Upper lobe of left lung (tissue), 6 donors: ENCODE results near the gene AP2A2. TPM values are rescaled to one million over a fixed set of nuclear protein-coding genes. Genes with fewer than 3 reads are reported as not detected.

ENCODE experiments used
- ATAC-seq, 2 donors: fragments of 200-7000 bp; cut with Tn5 transposase; one replicate each; pipeline ENCODE4 v1.9.1; 2022; ENCODE audit warnings: mild to moderate bottlenecking in 2 of 2, moderate library complexity in 2 of 2; ENCODE audit not compliant: low FRiP score in 2 of 2
- DNase-seq, 2 donors: peaks; one replicate each; pipeline ENCODE4 v3.0.0-alpha.2; 2019 to 2020
- H3K27ac ChIP-seq, 4 donors: fragments of 200-600 bp; sonication (generic); one replicate each; pipeline ENCODE4 v1.5.1; 2016 to 2019
- H3K27me3 ChIP-seq, 4 donors: fragments of 200-600 bp; sonication (generic); one replicate each; pipeline ENCODE4 v1.5.1; 2017 to 2019
- H3K36me3 ChIP-seq, 4 donors: fragments of 200-600 bp; sonication (generic); one replicate each; pipeline ENCODE4 v1.5.1; 2016 to 2019
- H3K4me1 ChIP-seq, 4 donors: fragments of 200-600 bp; sonication (generic); one replicate each; pipeline ENCODE4 v1.5.1; 2018 to 2019
- H3K4me3 ChIP-seq, 4 donors: fragments of 200-600 bp; sonication (generic); one replicate each; pipeline ENCODE4 v1.5.1; 2017 to 2019; ENCODE audit warnings: mild to moderate bottlenecking in 2 of 4, moderate library complexity in 1 of 4
- H3K9me3 ChIP-seq, 4 donors: fragments of 200-600 bp; sonication (generic); one replicate each; pipeline ENCODE4 v1.5.1; 2018 to 2019
- EP300 ChIP-seq, 4 donors: sonication (generic); formaldehyde crosslinking; IDR thresholded peaks; one replicate each; pipeline ENCODE4 v1.5.1; 2017; ENCODE audit warnings: antibody characterized with exemption in 4 of 4, control low read depth in 2 of 4
- POLR2A ChIP-seq, 4 donors: fragments of 450-650 bp; IDR thresholded peaks; one replicate each; pipeline ENCODE4 v1.5.1; 2016 to 2017; ENCODE audit warnings: antibody characterized with exemption in 4 of 4, mild to moderate bottlenecking in 2 of 4
- POLR2AphosphoS5 ChIP-seq, 2 donors: sonication (generic); formaldehyde crosslinking; IDR thresholded peaks; one replicate each; pipeline ENCODE4 v1.5.1; 2017; ENCODE audit warnings: antibody characterized with exemption in 2 of 2
- WGBS, 2 donors: methylation state at CpG; one replicate each; pipeline ENCODE4 v1.1.5; 2017 to 2018; 5-methylcytosine and 5-hydroxymethylcytosine counted together
- total RNA-seq, 6 donors: library from RNA; depleted of rRNA in 4 of 6; stranded (reverse); fragments of >200 nt in 4 of 6; gene quantifications; one replicate each; pipeline versions ENCODE4 v1.1.0 to v1.2.1, GENCODE V29; 2016 to 2021
- TF ChIP-seq, protein P1 (sequence below), 6 experiments: fragments of 450-650 bp in 4 of 6; fragments of 200-600 bp in 2 of 6; sonication (generic) in 2 of 6; IDR thresholded peaks; one replicate each; pipeline ENCODE4 v1.5.1; 2016 to 2019; ENCODE audit warnings: antibody characterized with exemption in 6 of 6
- donor health status: DM: no; HTN: no; CAD: no; lungs with moderate emphysema.
- donor health status: DM: no; HTN: yes; CAD: no; lungs with severe emphysema.

Gene AP2A2
- total RNA-seq, 6 donors from 2014 or later: 55.7 to 273 (median 103) TPM

DNA sequence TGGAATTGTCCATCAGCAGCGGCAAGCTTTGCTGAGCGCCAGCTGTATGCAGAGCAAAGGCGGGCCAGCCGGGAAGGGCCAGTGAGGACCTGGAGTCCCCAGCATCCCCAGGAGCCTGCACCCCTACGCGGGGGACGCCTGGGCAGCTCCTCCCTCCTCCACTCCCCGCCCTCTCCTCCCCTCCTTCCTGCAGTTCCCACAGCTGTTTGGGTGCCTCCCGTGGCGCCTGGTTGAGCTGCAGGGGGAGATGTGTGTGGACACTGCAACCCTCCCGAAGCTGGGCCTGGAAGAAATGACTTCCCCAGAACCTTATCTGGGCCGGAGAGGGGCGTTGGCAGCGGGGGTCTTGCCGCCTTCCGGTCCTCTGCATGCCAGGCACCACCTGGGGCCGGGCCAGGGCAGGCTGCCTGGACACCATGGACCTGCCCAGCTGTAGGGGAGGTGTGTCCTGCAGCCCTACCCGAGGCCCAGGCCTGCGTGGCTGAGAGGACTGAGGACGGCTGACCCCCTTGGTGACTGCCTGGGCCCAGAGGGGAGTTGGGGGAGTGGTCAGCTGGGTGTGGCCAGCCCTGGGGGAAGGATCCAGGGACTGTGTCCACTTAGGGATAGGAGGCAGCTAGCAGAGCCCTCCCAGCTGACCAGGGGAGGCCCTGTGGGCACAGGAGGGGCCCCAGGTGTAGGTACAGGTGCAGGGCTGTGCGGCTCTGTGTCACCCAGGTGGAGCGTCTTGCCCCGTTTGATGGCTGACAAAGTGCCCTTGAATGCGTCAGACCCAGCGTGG, 127.6 kb downstream of the AP2A2 start:
- TF ChIP-seq EP300 (IDR thresholded peaks at IDR 0.05) (no peak), POLR2A (IDR thresholded peaks at IDR 0.05) (no peak), POLR2AphosphoS5 (IDR thresholded peaks at IDR 0.05) (no peak)
- TF ChIP-seq, protein P1, sequence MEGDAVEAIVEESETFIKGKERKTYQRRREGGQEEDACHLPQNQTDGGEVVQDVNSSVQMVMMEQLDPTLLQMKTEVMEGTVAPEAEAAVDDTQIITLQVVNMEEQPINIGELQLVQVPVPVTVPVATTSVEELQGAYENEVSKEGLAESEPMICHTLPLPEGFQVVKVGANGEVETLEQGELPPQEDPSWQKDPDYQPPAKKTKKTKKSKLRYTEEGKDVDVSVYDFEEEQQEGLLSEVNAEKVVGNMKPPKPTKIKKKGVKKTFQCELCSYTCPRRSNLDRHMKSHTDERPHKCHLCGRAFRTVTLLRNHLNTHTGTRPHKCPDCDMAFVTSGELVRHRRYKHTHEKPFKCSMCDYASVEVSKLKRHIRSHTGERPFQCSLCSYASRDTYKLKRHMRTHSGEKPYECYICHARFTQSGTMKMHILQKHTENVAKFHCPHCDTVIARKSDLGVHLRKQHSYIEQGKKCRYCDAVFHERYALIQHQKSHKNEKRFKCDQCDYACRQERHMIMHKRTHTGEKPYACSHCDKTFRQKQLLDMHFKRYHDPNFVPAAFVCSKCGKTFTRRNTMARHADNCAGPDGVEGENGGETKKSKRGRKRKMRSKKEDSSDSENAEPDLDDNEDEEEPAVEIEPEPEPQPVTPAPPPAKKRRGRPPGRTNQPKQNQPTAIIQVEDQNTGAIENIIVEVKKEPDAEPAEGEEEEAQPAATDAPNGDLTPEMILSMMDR (IDR thresholded peaks at IDR 0.05): no peak
- Histone ChIP-seq H3K9me3 (no peaks in the 10 kb centered on the region), H3K4me1 (peaks cover 5 to 14% (median 7%) of the 10 kb centered on the region in 4 donors), H3K4me3 (no peak overlapping the region), H3K36me3 (no peaks in the 10 kb centered on the region), H3K27ac (no peak overlapping the region), H3K27me3 (peaks cover 0 to 7% (median 0%) of the 10 kb centered on the region in 4 donors)
- ATAC-seq: no peak
- 65 to 80% methylated on average over 9 to 21 of the region's 25 CpGs for WGBS, 2 donors
- peak in 1 of 2 donors; percentile 69 for DNase-seq

DNA sequence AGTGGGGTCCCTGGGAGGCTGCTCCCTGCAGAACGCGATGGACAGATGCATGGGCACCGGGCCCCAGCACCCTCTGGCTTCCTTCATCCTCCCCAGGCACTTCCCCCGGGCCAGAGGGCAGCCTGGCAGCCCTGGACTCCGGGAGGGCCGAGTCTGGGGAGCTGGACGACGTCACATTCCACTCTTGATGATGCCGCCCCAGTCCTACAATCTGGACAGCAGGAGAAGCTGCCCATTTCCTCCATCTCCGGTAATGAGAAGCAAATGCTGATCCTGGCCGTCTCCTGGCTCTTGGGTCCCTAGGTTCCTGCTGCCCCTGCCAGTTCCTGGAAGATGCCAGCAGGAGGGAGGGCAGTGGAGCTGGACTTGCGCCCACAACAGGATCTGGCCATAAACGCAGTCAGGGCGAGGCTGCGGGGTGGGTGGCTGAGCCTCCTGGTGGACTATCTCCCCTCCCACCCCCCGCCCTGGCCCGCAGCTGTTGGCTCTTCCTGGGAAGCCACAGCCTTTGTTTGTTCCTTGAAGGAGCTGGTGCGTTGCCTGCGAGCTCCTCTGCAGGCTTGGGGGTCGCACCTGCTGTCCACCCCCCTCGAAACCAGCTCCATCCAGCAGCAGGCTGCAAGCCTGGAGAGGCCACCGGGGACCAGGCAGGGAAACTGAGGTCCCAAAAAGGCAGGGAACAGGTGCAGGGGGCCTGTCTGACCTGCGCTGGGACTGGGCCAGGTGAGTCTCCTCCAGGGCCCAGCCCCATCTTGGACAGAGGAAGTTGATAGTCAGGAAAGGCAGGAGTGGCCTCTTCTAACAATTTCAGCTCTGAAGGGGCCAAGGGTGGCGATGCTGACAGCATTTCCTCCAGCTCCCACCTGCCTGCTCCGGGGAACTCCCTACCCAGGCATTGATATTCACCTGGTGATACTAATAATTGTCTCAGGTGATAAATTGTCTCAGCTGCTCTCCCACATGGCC, 128.8 kb downstream of the AP2A2 start:
- DNase-seq (peak in 1 of 2 donors; percentile 63), ATAC-seq (no peak)
- TF ChIP-seq POLR2AphosphoS5 (IDR thresholded peaks at IDR 0.05): no peak
- no peak for TF ChIP-seq EP300 (IDR thresholded peaks at IDR 0.05)
- no peak for TF ChIP-seq POLR2A (IDR thresholded peaks at IDR 0.05)
- TF ChIP-seq, protein P1 (IDR thresholded peaks at IDR 0.05): no peak
- no peak overlapping the region for H3K27ac ChIP-seq
- no peak overlapping the region for H3K4me3 ChIP-seq
- H3K36me3 ChIP-seq: no peaks in the 10 kb centered on the region
- WGBS, 2 donors: 59 to 64% methylated on average over 17 to 18 of the region's 25 CpGs
- peaks cover 5 to 14% (median 7%) of the 10 kb centered on the region in 4 donors for H3K4me1 ChIP-seq
- H3K27me3 ChIP-seq: peaks cover 0 to 7% (median 0%) of the 10 kb centered on the region in 4 donors
- H3K9me3 ChIP-seq: no peaks in the 10 kb centered on the region

DNA sequence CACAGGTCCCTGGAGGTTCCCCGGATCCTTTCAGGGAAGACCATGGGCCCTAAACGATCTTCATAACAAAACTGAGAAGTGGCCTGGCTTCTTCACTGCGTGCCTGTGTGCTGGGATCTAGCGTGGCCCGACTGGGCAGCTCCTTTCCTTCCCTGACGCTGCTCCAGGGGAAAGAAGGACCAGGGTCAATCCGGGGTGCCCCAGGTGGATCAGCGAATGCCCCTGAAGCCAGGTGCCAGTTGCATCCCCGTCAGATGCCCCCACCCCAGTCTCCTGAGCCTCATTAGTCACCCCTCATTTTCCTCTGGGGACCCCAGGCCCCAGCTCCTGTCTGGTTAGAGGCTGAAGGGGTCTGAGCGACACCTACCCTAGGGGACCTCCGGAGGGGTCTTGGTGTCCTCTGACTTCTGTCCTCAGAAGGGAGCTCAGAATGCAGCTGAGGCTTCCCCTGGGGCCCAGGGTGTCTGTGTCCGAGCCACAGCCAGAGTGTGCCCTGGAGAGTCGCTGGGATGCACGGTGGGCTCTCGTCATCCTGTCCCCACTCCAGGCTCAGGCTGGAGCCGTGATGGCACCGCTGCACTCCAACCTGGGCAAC, 129.5 kb downstream of the AP2A2 start:
- Histone ChIP-seq H3K4me3 (no peak overlapping the region), H3K36me3 (no peaks in the 10 kb centered on the region), H3K27me3 (peaks cover 0 to 2% (median 0%) of the 10 kb centered on the region in 4 donors), H3K4me1 (peaks cover 0 to 14% (median 7%) of the 10 kb centered on the region in 4 donors), H3K27ac (no peak overlapping the region), H3K9me3 (no peaks in the 10 kb centered on the region)
- 90 to 91% methylated on average over 10 to 17 of the region's 17 CpGs for WGBS, 2 donors
- no peak for TF ChIP-seq POLR2AphosphoS5 (IDR thresholded peaks at IDR 0.05)
- no peak for TF ChIP-seq POLR2A (IDR thresholded peaks at IDR 0.05)
- TF ChIP-seq, protein P1 (IDR thresholded peaks at IDR 0.05): no peak
- no peak for TF ChIP-seq EP300 (IDR thresholded peaks at IDR 0.05)
- ATAC-seq: no peak
- no peak for DNase-seq

DNA sequence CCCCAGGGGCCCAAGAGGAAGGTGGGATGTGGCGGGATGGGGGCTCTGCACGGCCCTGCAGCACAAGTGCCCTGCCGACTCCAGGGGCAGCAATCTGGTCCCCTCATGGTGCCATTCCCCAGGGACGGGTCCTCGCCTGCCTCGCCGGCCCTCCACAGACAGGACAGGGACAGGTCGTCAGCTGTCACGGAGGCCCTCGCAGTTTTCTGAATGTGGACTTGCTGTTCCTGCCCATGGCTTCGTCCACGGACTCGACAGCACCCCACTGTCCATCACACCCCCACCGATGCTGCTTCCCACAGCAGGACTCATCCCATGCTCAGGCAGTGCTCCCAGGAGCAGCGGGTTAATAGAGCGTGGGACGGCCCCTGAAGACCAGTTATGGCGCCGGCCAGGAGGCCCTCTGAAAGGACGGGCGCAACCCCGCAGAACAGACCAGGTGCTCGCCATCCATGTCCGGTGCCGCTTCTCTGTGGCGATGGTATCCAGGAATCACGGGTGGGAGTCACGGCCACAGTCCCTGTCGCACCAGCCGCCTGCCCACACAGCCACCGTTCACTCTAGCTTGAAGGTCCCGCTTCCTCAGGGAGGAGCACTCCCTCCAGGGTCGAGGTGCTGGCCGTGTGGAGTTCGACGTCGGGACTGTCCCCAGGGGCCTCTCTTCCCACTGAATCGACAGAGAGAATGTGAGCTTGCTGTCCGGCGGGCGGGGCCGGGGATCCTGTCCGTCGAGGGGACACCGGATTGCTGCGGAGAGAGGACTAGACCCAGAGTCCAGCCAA, 130.5 kb downstream of the AP2A2 start:
- 65 to 75% methylated on average over 20 to 46 of the region's 46 CpGs for WGBS, 2 donors

More for the DNA sequence above, 130.5 kb downstream of the AP2A2 start:
- Histone ChIP-seq H3K4me1 (peaks cover 0 to 8% (median 5%) of the 10 kb centered on the region in 4 donors), H3K9me3 (no peaks in the 10 kb centered on the region), H3K4me3 (no peak overlapping the region), H3K27ac (no peak overlapping the region), H3K36me3 (no peaks in the 10 kb centered on the region), H3K27me3 (no peaks in the 10 kb centered on the region)
- TF ChIP-seq POLR2AphosphoS5 (IDR thresholded peaks at IDR 0.05): no peak
- TF ChIP-seq EP300 (IDR thresholded peaks at IDR 0.05): no peak
- TF ChIP-seq, protein P1 (IDR thresholded peaks at IDR 0.05): no peak
- no peak for TF ChIP-seq POLR2A (IDR thresholded peaks at IDR 0.05)
- ATAC-seq: no peak
- DNase-seq: peak; percentile 18 to 79
